NB4 (cell line): ENCODE measurements around the gene VWA1.

Experiments used
- DNase-seq: peaks from one replicate; pipeline ENCODE4 v3.0.0; 2010; ENCODE audit warnings: low read depth
- H3K4me3 ChIP-seq: one replicate; pipeline ENCODE4 v1.5.1; 2011; ENCODE audit warnings: mild to moderate bottlenecking, low read depth, low read length, moderate library complexity
- MAX ChIP-seq: IDR thresholded peaks from 2 replicates; pipeline ENCODE4 v1.6.1; 2011; ENCODE audit warnings: low read depth, low read length
- MYC ChIP-seq: IDR thresholded peaks from 2 replicates; pipeline ENCODE4 v1.6.1; 2011; ENCODE audit warnings: low read depth, low read length
- POLR2A ChIP-seq: IDR thresholded peaks from 2 replicates; pipeline ENCODE4 v1.6.1; 2011; ENCODE audit warnings: mild to moderate bottlenecking; ENCODE audit not compliant: insufficient read length; ENCODE audit errors: extremely low read depth
- TF ChIP-seq, protein P1 (sequence below): IDR thresholded peaks from one replicate; pipeline ENCODE4 v1.5.1; 2012; ENCODE audit warnings: low read depth, low read length

VWA1 gene

DNA sequence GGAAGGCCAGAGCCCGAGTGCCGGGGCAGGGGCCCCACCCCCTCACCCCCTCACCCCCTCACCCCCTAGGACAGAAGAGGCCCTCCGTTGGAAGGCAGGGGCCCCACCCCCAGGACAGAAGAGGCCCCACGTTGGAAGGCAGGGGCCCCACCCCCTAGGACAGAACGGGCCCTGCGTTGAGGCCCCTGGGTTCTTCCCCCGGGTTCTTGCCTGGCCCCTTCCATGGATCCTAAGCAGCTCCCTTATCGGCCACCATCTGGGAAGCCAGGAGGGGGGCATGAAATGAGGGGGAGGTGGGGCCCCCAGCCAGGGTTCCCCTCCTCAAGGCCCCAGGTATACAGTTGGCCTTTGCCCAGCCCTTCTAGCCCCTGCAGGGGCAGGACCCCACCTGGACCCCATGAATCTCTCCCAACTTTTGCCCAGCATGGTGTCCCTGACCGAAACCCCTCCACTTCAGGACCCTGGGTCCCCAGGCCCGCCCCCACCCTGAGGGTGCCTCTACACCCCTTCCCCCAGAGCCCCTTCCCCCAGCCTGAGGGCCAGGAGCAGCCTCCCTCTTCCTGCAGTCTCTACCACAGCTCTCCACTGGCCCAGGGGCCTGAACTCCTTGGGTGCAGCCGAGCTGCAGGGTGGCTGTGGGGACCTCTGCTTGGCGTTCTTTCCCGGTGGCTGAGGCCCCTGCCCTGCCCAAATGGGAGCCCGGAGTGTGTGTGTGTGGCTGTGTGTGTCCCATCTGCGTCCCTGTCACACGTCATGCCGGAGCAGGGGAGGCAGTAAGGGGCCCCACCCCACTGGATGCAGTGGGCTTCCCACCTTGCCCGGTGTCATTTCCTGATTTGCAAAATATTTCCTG is 4.3 kb upstream of the VWA1 start:
- TF ChIP-seq POLR2A: no peak
- TF ChIP-seq, protein P1, sequence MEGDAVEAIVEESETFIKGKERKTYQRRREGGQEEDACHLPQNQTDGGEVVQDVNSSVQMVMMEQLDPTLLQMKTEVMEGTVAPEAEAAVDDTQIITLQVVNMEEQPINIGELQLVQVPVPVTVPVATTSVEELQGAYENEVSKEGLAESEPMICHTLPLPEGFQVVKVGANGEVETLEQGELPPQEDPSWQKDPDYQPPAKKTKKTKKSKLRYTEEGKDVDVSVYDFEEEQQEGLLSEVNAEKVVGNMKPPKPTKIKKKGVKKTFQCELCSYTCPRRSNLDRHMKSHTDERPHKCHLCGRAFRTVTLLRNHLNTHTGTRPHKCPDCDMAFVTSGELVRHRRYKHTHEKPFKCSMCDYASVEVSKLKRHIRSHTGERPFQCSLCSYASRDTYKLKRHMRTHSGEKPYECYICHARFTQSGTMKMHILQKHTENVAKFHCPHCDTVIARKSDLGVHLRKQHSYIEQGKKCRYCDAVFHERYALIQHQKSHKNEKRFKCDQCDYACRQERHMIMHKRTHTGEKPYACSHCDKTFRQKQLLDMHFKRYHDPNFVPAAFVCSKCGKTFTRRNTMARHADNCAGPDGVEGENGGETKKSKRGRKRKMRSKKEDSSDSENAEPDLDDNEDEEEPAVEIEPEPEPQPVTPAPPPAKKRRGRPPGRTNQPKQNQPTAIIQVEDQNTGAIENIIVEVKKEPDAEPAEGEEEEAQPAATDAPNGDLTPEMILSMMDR: no peak
- no peak for TF ChIP-seq MAX
- TF ChIP-seq MYC: no peak
- H3K4me3 ChIP-seq: no peak overlapping the region
- no peak for DNase-seq

DNA sequence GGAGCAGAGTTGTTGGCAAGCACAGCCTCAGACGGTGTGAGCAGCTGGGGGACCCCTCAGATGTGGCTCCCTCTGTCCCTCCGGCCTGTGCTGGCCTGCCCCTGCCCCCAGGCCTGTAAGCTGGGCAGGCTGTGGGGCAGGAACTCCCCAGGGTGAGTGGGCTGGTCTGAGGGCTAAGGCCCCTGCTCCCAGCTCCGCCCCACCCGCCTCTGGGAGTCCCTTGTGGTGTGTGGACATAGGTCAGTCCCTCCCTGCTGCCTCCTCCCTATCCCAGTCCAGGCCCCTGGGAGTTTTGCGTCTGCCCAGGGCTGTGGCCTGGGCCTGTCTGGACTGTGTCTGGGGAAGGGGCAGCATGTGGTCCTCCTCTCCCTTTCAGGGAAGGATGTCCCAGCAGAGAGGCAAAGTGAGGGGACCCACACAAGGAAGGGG is 3.6 kb upstream of the VWA1 start:
- TF ChIP-seq MYC: no peak
- H3K4me3 ChIP-seq: no peak overlapping the region
- DNase-seq: peak; percentile 43

- no peak for DNase-seq
- no peak overlapping the region for H3K4me3 ChIP-seq
These were observed 3.1 kb upstream of the VWA1 start for GRCh38 chr1:1432274-1432950.

GRCh38 chr1:1432951-1433803 is 2.3 kb upstream of the VWA1 start:
- H3K4me3 ChIP-seq: no peak overlapping the region
- TF ChIP-seq, protein P1: no peak
- DNase-seq: no peak

More at GRCh38 chr1:1432274-1432950, 3.1 kb upstream of the VWA1 start:
- TF ChIP-seq MAX (no peak), POLR2A (no peak), MYC (no peak)
- TF ChIP-seq, protein P1: no peak

GRCh38 chr1:1433804-1434130 is 1.7 kb upstream of the VWA1 start:
- DNase-seq: peak; percentile 47
- no peak overlapping the region for H3K4me3 ChIP-seq

More at GRCh38 chr1:1433804-1434130, 1.7 kb upstream of the VWA1 start:
- TF ChIP-seq MAX (no peak), POLR2A (no peak), MYC (no peak)
- TF ChIP-seq, protein P1: no peak
